22Rv1 (cell line): ENCODE results near the gene FCER1G.

Experiments used
- ZFX ChIP-seq: fragments of 450-650 bp; IDR thresholded peaks from 2 replicates; pipeline ENCODE4 v1.6.1; 2017; ENCODE audit warnings: antibody characterized with exemption, borderline replicate concordance
- TF ChIP-seq, protein P1 (sequence below): fragments of 450-650 bp; IDR thresholded peaks from 2 replicates; pipeline ENCODE4 v1.5.1; 2017; ENCODE audit warnings: mild to moderate bottlenecking

DNA sequence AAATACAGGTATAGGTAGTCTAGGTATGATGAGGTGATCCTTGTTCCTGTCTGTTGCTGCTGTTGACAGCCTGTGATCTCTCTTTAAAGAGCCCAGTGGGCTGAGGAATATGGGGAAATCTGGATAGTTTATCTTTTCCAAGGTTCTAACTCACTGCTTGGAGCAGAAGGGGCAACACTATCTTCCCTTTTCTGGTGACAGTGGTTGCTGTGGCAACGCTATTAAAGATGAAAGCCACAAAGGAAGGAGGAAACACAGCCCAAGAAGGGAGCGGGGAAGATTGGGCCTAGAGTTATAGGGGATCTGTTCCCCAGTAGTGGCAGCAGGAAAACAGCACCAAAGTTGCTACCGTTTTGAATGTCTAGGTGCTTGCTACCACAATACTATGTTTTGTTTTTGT is 52.2 kb downstream of the FCER1G start:
- TF ChIP-seq, protein P1, sequence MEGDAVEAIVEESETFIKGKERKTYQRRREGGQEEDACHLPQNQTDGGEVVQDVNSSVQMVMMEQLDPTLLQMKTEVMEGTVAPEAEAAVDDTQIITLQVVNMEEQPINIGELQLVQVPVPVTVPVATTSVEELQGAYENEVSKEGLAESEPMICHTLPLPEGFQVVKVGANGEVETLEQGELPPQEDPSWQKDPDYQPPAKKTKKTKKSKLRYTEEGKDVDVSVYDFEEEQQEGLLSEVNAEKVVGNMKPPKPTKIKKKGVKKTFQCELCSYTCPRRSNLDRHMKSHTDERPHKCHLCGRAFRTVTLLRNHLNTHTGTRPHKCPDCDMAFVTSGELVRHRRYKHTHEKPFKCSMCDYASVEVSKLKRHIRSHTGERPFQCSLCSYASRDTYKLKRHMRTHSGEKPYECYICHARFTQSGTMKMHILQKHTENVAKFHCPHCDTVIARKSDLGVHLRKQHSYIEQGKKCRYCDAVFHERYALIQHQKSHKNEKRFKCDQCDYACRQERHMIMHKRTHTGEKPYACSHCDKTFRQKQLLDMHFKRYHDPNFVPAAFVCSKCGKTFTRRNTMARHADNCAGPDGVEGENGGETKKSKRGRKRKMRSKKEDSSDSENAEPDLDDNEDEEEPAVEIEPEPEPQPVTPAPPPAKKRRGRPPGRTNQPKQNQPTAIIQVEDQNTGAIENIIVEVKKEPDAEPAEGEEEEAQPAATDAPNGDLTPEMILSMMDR: no peak
- TF ChIP-seq ZFX: no peak
